Mucosa of stomach (tissue), 1 donor: ENCODE measurements around the gene ATP11A.
"Not testable (repeated sequence)": the region's sequence is repeated elsewhere in the genome, so short reads cannot be mapped to it uniquely, and the experiment has no call there.

Experiments
- H3K27me3 ChIP-seq: one replicate; pipeline ENCODE4 v1.7.0; 2013; ENCODE audit warnings: mild to moderate bottlenecking, low read length; ENCODE audit not compliant: control insufficient read depth, insufficient read depth
- H3K36me3 ChIP-seq: one replicate; pipeline ENCODE4 v1.7.0; 2013; ENCODE audit warnings: low read length; ENCODE audit not compliant: control insufficient read depth, insufficient read depth
- H3K4me1 ChIP-seq: one replicate; pipeline ENCODE4 v1.7.0; 2013; ENCODE audit warnings: mild to moderate bottlenecking, low read length; ENCODE audit not compliant: control insufficient read depth, insufficient read depth
- H3K4me3 ChIP-seq: one replicate; pipeline ENCODE4 v1.7.0; 2013; ENCODE audit warnings: low read length
- H3K9ac ChIP-seq: one replicate; pipeline ENCODE4 v1.7.0; 2013; ENCODE audit warnings: mild to moderate bottlenecking, low read length, moderate library complexity
- H3K9me3 ChIP-seq: one replicate; pipeline ENCODE4 v1.7.0; 2013; ENCODE audit warnings: mild to moderate bottlenecking, low read length, moderate library complexity; ENCODE audit not compliant: control insufficient read depth
- donor health status: Pancreatic carcinoma.

Gene ATP11A

DNA sequence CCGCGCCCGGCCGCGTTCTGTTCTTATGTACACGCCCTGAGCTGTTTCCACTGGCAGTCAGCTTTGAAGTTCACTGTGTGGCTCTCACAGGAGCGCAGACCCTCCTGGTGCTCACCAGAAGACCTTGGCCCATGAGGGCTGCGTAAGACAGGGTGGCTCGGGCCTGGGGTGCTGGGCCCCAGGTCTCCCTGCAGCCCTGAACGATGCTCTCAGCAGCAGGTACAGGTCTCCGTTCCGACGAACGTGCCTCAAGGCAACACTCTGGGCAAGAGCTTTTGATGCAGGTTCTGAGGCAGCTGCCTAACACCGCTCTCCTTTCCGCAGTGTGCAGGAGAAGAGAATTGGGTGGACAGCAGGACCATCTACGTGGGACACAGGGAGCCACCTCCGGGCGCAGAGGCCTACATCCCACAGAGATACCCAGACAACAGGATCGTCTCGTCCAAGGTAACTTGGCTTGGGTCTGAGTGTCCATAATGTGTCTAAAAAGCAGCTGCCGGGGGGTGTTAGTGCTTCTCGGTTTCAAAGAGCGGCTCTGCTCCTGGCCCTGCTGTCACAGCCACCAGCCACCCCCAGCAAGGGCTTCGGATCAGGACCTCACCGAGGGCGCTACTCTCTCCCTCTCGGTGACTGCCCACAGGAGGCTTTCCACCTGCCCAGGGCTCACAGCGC, 95.1 kb downstream of the ATP11A start:
- H3K9ac ChIP-seq = no peak overlapping the region
- no peaks in the 10 kb centered on the region for H3K27me3 ChIP-seq
- H3K9me3 ChIP-seq = no peaks in the 10 kb centered on the region
- H3K36me3 ChIP-seq = no peaks in the 10 kb centered on the region
- no peaks in the 10 kb centered on the region for H3K4me1 ChIP-seq
- H3K4me3 ChIP-seq = no peak overlapping the region

DNA sequence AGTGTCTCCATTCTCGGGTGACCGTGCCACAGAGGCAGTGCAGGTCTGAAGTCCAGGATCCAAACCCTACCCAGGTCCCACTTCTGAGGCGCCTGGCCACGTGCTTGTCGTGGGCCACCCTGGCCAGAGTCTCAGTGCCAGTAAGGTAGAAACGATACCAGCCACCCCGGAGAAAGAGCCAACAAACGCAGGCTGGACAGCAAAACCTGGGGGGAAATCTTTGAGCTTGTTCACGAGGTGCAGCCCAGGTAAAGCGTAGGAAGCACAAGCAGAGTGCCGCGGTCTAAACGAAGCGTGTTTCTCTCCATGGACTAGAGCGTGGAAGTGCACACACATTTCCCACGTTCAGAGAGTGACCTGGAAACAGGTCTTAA, 95.6 kb downstream of the ATP11A start:
- H3K9me3 ChIP-seq = no peaks in the 10 kb centered on the region
- no peaks in the 10 kb centered on the region for H3K4me1 ChIP-seq
- H3K27me3 ChIP-seq = no peaks in the 10 kb centered on the region
- no peak overlapping the region for H3K4me3 ChIP-seq
- no peak overlapping the region for H3K9ac ChIP-seq
- no peaks in the 10 kb centered on the region for H3K36me3 ChIP-seq

DNA sequence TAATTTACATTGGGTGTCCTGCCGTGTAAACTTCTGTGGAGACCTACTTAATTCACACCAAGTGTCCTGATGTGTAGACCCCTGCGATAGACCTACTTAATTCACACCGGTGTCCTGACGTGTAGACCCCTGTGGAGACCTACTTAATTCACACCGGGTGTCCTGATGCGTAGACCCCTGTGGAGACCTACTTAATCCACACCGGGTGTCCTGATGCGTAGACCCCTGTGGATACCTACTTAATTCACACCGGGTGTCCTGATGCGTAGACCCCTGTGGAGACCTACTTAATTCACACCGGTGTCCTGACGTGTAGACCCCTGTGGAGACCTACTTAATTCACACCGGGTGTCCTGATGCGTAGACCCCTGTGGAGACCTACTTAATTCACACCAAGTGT, 97.0 kb downstream of the ATP11A start:
- H3K9me3 ChIP-seq, H3K4me3 ChIP-seq, H3K27me3 ChIP-seq, H3K36me3 ChIP-seq, H3K9ac ChIP-seq, H3K4me1 ChIP-seq: not testable (repeated sequence)

DNA sequence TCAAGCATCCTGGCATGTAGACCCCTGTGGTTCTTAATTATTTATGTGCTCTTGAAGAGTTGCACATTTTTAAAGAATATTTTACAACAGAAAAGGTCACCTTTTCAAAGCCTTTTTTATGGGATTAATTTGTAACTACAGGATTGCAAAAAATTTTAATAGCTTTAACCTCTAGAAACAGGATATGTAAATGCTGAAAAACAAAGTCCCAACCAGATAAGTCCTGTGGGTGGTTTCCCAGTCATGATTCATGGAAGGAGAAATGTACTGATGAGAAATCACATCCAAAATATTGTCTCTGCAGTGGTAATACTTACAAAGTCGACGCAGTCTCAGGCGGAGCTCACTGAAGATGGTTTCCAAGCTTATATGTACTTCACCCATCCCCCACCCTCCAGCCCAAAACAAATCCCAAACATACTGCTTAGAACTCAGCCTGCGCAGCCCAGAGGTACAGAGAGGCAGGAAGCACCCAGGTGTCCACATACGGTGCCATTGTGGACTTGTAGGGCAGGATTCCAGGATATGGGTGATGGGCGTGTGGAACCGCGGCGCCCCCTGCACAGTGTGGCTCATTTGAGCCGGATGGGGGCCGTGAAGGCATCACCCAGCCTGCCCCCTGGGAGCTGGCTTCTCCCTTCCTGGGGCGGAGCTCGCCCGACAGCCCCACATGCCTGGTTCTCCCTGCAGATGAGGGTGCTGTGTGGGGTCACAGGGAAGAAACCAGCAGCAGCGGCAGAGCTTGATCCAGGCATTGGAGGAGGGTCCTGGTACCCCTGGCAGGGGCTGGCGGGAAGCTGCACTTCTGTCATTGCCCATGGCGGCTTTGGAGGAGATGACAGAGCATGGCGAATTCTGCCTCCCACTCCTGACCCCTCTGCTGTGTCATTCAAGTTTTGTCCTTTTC, 101.2 kb downstream of the ATP11A start:
- Histone ChIP-seq H3K4me1 (peaks cover 7% of the 10 kb centered on the region), H3K9me3 (no peaks in the 10 kb centered on the region), H3K27me3 (no peaks in the 10 kb centered on the region), H3K4me3 (no peak overlapping the region), H3K9ac (no peak overlapping the region), H3K36me3 (no peaks in the 10 kb centered on the region)

DNA sequence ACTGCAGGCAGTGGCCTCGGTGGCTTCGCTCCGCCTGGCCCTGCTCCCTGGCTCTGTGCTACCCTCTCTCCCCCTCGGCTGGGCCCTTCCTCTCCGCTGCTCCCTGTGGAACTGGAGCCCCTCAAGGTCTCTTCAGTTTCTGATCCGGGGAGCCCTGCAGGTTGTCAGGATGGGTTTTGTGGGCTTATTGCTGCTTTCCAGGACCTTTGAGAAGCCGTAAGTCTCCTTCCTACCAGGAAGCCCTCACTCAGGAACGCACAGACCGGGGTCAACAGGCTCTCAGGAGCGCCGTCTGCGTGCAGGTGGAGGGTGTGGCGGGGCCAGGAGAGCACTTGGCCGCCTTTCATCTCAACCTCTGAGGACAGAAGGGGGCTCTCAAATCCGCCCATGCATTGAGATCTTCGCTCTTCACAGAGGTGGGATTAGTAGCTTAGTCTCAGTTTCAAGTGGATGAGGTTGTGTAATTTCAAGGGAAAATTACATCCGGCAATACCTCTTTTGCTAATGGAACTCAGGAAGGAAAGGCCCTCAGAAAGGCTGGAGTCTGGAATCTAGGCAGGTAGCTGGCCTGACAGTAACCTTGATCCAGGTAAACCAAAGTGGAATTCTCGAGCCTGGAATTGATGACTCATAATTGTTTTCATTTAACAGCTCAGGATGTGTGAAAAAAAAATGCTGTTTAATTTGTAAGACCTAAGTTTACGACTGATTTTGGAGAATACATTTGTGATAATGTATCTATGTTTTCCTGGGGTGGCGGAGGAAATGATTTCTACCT, 102.0 kb downstream of the ATP11A start:
- Histone ChIP-seq H3K36me3 (no peaks in the 10 kb centered on the region), H3K4me3 (no peak overlapping the region), H3K4me1 (peaks cover 7% of the 10 kb centered on the region), H3K27me3 (no peaks in the 10 kb centered on the region), H3K9me3 (no peaks in the 10 kb centered on the region), H3K9ac (no peak overlapping the region)

DNA sequence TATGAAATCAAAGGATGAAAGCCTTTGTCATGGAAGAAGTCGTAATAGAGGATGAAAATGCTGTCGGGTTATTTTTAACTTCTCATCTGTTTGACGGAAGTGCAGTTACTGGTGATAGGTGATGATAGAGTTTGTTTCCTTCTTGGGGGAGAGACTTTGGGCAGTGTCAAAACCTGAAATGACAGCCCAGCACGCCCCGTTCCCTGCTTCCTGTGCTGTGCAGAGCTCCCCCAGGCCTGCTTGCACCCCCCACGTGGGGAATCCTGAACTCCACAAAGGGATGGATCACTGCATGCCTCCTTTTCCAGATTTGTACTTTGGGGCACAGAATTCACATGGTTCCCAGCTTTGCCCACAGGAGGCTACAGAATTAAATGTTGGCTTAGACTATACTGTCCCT, 102.7 kb downstream of the ATP11A start:
- H3K36me3 ChIP-seq = no peaks in the 10 kb centered on the region
- H3K4me3 ChIP-seq = no peak overlapping the region
- no peaks in the 10 kb centered on the region for H3K27me3 ChIP-seq
- peaks cover 7% of the 10 kb centered on the region for H3K4me1 ChIP-seq
- H3K9me3 ChIP-seq = no peaks in the 10 kb centered on the region
- H3K9ac ChIP-seq = no peak overlapping the region

DNA sequence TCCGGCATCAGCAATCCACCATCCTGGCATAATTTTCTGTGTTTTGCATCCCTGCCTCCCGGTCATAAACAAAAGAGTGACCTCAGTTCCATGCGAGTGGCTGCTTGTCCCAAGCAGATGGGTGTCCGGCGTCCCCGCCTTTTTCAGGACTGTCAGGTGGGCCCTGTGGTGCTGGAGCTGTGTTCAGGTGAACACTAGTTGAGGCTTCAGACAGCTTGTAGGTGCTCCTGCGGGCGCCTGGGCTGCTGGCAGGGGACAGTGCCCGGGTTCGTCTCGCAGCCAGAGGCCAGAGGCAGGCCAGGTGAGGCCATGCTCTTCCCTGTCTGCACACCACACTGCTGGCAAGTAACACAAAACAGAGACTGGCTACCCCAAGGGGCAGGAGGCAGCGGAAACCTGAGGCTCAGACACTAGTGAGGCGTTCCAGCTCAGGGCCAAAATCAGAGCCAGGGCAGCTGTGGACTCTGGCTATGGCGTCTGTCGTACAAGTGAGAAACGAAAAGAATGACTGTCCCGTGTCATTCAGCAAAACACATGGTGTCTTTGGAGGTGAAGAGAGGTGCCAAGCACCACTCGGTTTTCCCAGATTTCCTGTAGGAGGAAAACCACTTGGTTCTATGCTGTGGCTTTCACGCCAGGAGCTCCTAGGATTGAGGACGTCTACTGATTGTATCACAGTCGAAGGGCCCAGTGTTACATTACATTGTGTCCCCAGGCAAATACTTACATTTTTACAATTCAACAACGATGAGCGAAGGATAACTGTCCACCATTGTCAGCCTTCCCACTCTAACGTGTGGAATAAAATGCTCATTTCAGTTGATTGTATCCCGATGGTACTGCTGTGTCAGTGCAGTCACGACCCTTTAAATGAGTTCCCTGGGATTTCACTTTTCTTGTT, 104.0 kb downstream of the ATP11A start:
- H3K9ac ChIP-seq = no peak overlapping the region
- no peaks in the 10 kb centered on the region for H3K9me3 ChIP-seq
- H3K36me3 ChIP-seq = no peaks in the 10 kb centered on the region
- peaks cover 7% of the 10 kb centered on the region for H3K4me1 ChIP-seq
- H3K4me3 ChIP-seq = no peak overlapping the region
- H3K27me3 ChIP-seq = no peaks in the 10 kb centered on the region

DNA sequence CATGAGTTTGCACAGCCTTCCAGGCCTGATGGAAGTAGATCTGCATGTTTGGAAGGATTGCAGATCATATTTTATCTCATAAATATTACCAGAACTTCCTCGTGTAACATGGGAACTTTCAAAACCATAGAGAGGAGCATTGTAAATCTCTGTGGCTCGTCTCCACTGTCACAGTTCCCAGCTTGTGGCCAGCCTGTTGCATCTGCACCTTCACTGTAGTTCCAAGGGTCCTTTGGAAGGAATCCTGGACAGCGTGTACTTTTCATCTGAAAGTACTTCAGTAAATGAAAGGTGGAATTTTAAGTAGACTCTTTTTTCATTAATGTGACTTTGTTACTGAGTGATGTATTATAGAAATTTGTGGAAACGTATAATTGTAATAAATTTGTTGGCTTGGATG, 105.4 kb downstream of the ATP11A start:
- Histone ChIP-seq H3K36me3 (no peaks in the 10 kb centered on the region), H3K4me3 (no peak overlapping the region), H3K27me3 (no peaks in the 10 kb centered on the region), H3K9ac (no peak overlapping the region), H3K4me1 (peaks cover 7% of the 10 kb centered on the region), H3K9me3 (no peaks in the 10 kb centered on the region)

DNA sequence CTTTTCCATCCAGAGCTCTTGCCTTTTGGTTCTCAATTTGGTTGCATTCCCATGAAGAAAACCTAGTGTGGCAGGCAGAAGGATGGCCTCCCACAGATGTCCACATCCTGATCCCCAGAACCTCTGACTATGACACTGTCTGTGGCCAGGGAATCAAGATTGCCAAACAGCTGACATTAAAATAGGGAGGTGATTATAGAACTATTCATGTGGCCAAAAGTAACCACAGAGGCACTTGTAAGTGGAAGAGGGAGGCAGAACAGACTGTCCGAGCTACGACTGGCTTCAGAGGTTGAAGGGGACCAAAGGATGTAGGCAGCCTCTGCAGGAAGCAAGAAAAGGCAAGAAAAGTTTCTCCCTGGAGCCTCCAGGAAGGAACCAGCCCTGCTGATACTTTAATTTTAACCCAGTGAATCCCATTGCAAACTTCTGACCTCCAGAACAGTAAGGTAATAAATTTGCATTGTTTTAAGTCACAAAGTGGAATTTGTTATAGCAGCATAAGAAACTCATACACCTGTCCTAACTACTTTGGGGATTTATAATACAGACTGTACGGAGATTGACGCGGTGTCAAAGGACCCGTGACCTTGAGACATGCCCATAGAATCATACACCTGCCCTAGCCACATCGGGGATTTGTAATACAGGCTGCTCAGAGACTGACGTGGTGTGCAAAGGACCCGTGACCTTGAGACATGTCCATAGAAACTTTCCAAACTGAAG, 106.5 kb downstream of the ATP11A start:
- Histone ChIP-seq H3K4me1 (peaks cover 7% of the 10 kb centered on the region), H3K9ac (no peak overlapping the region), H3K27me3 (no peaks in the 10 kb centered on the region), H3K9me3 (no peaks in the 10 kb centered on the region), H3K4me3 (no peak overlapping the region), H3K36me3 (no peaks in the 10 kb centered on the region)

DNA sequence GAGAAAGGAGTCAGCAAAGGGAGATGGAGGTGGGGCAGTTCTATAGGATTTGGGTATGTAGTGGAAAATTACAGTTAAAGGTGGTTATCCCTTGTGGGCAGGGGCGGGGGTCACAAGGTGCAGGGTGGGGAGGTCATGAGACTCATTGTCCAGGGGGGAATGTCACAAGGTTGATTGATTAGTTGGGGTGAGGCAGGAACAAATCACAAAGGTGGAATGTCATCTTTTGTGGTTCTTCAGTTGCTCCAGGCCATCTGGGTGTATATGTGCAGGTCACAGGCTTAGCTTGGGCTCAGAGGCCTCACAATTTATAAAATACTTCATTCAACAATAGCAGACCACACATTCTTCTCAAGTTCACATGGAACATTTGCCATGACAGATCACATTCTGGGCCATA, 109.6 kb downstream of the ATP11A start:
- H3K4me1 ChIP-seq = no peaks in the 10 kb centered on the region
- no peaks in the 10 kb centered on the region for H3K36me3 ChIP-seq
- H3K9me3 ChIP-seq = no peaks in the 10 kb centered on the region
- no peak overlapping the region for H3K9ac ChIP-seq
- H3K27me3 ChIP-seq = no peaks in the 10 kb centered on the region
- no peak overlapping the region for H3K4me3 ChIP-seq

DNA sequence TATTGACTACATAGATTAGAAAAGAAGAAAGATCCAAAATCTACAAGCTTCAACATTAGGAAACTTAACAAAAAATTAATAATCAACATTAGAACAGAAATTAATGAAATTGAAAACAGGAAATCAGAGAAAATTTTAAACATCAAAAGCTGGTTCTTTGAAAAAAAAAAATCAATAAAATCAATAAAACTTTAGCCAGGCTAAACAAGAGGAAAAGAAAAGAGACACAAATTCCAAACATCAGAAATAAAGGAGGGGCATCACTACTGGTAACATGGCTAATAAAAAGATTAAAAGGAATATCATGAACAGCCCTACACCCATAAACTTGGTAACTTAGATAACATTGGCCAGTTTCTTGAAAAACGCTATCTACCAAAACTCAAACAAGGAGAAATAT, 110.2 kb downstream of the ATP11A start:
- Histone ChIP-seq H3K36me3 (no peaks in the 10 kb centered on the region), H3K27me3 (no peaks in the 10 kb centered on the region), H3K4me3 (no peak overlapping the region), H3K9me3 (no peaks in the 10 kb centered on the region), H3K9ac (no peak overlapping the region), H3K4me1 (no peaks in the 10 kb centered on the region)
